Measurements from ENCODE around the gene ECE1. TPM values are rescaled to one million over a fixed set of nuclear protein-coding genes. Genes with fewer than 3 reads are reported as not detected.

Gene ECE1
- total RNA-seq (100 to 1,000 TPM in 1 of 2 donors, 10 to 100 TPM in 1; 96.4 to 101 TPM), polyA plus RNA-seq (ENCODE audit: insufficient read depth, low read depth, low replicate concordance) (66.1 TPM)
- long read RNA-seq, donor 1, full-length matches to known transcripts, result 17 of 39 reads
- long read RNA-seq, donor 1, partial matches to known transcripts, result 22 of 39 reads
- long read RNA-seq, donor 1, other reads (novel, unspliced or antisense), result 0 of 39 reads
- long read RNA-seq, donor 2, full-length matches to known transcripts, result 23 of 48 reads
- long read RNA-seq, donor 2, partial matches to known transcripts, result 25 of 48 reads
- long read RNA-seq, donor 2, other reads (novel, unspliced or antisense), result 0 of 48 reads

DNA sequence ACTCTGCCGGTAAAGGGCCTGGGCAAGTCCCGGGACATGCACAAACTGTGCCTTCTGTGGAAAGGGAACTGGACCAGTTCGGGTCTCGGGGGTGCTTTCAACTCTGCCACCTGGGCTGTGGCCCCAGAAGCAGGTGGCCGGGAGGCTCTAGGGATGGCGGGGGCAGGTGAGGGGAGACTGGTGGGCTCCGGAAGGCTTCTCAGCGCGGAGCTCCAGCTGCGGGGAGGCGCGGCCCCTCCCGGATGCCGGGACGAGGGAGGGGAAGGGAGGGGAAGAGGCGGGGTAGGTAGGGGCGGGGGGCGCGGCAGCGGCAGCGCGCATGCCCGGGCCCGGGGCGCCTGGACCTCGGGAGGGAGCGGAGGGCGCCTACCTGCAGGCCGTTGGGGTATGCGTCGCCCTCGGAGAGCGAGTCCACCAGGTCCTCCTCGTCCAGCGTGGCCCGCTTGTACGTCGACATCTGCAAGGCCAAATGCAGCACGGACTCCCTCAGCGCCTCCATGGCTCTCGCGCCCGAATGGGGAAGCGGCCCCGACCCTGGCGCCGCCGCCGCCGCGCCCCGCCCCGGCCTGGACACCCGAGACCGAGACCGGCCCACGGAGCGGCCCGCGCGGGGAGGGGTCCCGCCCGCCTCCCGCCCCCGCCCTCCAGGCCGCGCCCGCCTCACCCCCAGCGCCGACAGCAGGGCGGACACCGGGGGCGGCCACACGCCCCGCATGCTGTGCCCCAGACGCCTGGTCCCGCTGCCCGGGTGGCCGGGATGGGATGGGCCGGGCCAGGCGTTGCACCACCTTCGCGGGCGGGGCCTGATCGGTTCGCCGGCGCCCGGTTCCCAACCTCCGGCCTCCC, at the start of gene ECE1:
Gene ECE1 (minus strand): TSS at position 764 of the 846 bp plus-strand sequence. CDS start 49 bp downstream, at position 715.
- Histone ChIP-seq H3K4me1 (peaks cover 48% of the 10 kb centered on the region), H3K27ac (peak within 1 kb of the TSS; percentile 76 to 86), H3K4me3 (peak within 1 kb of the TSS; percentile 71 to 77), H3K9me3 (no peaks in the 10 kb centered on the region), H3K36me3 (ENCODE audit: low read depth, missing control alignments) (no peaks in the 10 kb centered on the region), H3K27me3 (no peaks in the 10 kb centered on the region)
- WGBS, 2 donors, result 1 to 2% methylated on average over 6 to 36 of the region's 90 CpGs
- intact Hi-C loops (cut with DNase I; ENCODE audit: low total_unique reads), result no loop called here
- DNase-seq, result peak; percentile 48
- TF ChIP-seq, protein P1, sequence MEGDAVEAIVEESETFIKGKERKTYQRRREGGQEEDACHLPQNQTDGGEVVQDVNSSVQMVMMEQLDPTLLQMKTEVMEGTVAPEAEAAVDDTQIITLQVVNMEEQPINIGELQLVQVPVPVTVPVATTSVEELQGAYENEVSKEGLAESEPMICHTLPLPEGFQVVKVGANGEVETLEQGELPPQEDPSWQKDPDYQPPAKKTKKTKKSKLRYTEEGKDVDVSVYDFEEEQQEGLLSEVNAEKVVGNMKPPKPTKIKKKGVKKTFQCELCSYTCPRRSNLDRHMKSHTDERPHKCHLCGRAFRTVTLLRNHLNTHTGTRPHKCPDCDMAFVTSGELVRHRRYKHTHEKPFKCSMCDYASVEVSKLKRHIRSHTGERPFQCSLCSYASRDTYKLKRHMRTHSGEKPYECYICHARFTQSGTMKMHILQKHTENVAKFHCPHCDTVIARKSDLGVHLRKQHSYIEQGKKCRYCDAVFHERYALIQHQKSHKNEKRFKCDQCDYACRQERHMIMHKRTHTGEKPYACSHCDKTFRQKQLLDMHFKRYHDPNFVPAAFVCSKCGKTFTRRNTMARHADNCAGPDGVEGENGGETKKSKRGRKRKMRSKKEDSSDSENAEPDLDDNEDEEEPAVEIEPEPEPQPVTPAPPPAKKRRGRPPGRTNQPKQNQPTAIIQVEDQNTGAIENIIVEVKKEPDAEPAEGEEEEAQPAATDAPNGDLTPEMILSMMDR (IDR thresholded peaks at IDR 0.05), result no peak
- TF ChIP-seq POLR2A (IDR thresholded peaks at IDR 0.05), result no peak

DNA sequence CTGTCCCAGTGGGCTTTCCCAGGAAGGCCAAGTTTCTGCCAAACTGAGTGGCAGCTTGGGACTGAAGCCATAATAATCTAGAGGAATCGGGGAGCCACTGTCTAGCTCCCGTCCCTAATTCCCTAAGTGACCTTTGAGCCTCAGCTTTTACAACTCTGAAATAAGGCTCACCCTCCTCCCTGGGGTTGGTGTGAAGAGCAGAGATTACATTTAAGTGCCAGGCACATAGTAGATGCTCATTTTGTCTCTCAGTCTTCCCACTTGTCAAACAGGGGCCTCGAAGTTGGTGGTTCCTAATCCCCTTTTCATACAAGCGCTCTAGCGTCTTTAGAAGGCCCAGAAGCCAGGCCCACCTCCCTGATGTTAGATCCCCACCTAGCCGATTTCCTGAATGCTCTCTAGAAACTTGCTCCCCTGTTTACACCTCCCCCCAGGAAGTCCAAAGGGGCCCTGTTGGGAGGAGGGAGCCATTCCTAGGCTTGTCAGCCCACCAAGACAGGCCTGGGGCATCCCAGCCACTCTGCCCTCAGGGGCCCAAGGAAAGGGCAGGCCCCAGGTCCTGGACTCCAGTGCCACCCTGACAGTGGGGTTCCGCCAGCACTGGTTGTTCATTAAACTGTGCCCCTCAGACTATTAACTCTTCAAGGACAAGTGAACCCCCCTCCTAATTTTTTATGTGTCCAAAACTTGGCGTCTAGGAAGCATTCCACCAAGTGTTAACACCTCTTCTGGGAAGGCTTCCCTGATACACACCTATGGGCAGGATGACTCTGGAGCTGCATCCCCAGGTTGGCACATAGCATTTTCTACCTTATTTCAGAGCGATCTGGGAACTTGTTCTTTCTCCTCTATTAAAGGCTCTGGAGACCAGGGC, 49.3 kb upstream of the ECE1 start:
- peak overlapping the region; percentile 91 to 93 for H3K27ac ChIP-seq
- peaks cover 90% of the 10 kb centered on the region for H3K4me1 ChIP-seq
- H3K4me3 ChIP-seq, result no peak overlapping the region
- no peak for DNase-seq
- TF ChIP-seq, protein P1 (IDR thresholded peaks at IDR 0.05), result no peak
- TF ChIP-seq POLR2A (IDR thresholded peaks at IDR 0.05), result no peak
- no peaks in the 10 kb centered on the region for H3K9me3 ChIP-seq
- H3K36me3 ChIP-seq (ENCODE audit: low read depth, missing control alignments), result no peaks in the 10 kb centered on the region
- intact Hi-C loops (cut with DNase I; ENCODE audit: low total_unique reads), result no loop called here
- 80 to 81% methylated on average over 9 of the region's 9 CpGs for WGBS, 2 donors
- H3K27me3 ChIP-seq, result no peaks in the 10 kb centered on the region

DNA sequence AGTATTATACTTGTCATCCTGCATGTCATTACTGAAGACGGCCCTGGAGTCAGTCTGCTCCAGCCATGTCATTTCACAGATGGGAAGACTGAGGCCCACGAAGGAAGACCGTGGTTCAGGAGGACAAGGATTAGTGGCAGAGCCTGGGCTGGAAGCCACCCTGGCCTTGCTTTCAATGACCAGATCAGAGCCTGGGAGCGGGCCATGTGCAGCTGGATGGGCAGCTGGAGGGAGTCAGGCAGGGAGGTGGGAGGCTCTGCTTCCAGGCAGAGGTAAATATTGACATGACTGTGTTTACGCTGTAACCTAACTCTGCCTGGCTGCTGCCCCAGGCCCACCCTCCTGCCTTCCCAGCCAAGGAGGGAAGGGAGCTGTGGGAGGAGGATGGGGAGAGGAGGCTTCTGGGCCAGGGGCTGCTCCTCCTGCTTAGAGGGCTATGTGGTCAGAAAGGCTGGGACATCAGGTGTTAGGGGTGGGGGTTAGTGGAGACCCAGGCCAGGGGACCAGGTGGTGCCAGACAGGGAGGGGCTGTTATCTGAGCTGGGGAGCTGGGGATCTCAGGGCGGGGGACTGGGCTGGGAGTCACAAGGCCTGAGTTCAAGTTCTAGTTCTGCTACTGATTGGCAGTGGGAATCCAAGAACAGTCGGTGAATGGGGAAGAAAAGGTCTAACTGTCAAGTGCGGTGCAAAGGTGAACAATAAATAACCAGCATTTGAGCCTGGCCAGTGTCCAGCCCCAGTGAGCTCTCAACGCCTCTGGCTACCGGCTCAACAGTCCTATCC, 48.5 kb upstream of the ECE1 start:
- Histone ChIP-seq H3K4me3 (no peak overlapping the region), H3K27ac (peak overlapping the region; percentile 91 to 93), H3K9me3 (no peaks in the 10 kb centered on the region), H3K4me1 (peaks cover 94% of the 10 kb centered on the region), H3K27me3 (no peaks in the 10 kb centered on the region), H3K36me3 (ENCODE audit: low read depth, missing control alignments) (no peaks in the 10 kb centered on the region)
- peak; percentile 75 for DNase-seq
- 47% methylated on average over 10 of the region's 10 CpGs for WGBS, 2 donors
- intact Hi-C loops (cut with DNase I; ENCODE audit: low total_unique reads), result no loop called here
- no peak for TF ChIP-seq POLR2A (IDR thresholded peaks at IDR 0.05)
- TF ChIP-seq, protein P1 (IDR thresholded peaks at IDR 0.05), result no peak

DNA sequence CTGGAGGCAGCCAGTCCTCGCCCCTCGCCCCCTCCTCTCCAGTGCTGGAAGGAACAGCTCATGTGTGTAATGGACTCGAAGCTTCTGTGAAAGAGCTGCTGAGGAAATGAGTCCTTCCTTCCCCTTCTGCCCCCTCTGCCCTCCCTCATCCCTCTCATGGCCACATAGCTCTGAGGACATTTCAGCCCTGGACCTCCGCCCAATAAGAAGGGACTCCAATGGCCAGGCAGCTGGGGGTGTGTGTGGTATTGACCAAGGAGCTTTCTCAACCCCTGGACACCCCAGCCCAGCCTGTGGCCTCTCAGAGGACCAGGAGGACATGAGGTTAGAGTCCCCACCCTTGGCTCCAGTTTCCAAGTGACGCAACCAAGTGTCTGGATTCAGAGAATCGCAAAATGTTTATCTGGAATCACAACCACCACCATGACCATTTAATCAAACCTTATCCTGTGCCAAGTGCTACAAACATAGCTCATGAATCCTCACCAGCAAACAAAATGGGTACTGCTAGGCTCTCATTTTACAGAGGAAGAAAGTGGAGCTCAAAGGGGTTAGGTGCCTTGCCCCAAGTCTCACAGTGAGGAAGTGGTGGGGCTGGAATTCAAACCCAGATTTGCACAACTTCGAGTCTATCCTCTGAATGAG, 47.8 kb upstream of the ECE1 start:
- Histone ChIP-seq H3K4me1 (peaks cover 94% of the 10 kb centered on the region), H3K36me3 (ENCODE audit: low read depth, missing control alignments) (no peaks in the 10 kb centered on the region), H3K27me3 (no peaks in the 10 kb centered on the region), H3K4me3 (no peak overlapping the region), H3K9me3 (no peaks in the 10 kb centered on the region), H3K27ac (peak overlapping the region; percentile 91 to 93)
- intact Hi-C loops (cut with DNase I; ENCODE audit: low total_unique reads), result no loop called here
- TF ChIP-seq, protein P1 (IDR thresholded peaks at IDR 0.05), result no peak
- TF ChIP-seq POLR2A (IDR thresholded peaks at IDR 0.05), result no peak
- 40 to 43% methylated on average over 3 to 7 of the region's 7 CpGs for WGBS, 2 donors
- peak; percentile 85 for DNase-seq
